GM18498 (cell line): ENCODE results near the gene CYTH1.

Experiments
- ATAC-seq: cut with Tn5 transposase; IDR thresholded peaks from one replicate; pipeline ENCODE4 v1.9.1; 2021; ENCODE audit warnings: mild to moderate bottlenecking, moderate library complexity; ENCODE audit not compliant: unreplicated experiment

The CYTH1 gene

GRCh38 chr17:78718575-78719208, 63.4 kb downstream of the CYTH1 start:
- ATAC-seq: no peak

GRCh38 chr17:78717431-78717980, 64.6 kb downstream of the CYTH1 start:
- no peak for ATAC-seq

GRCh38 chr17:78716814-78717393, 65.2 kb downstream of the CYTH1 start:
- no peak for ATAC-seq

GRCh38 chr17:78716292-78716691, 65.8 kb downstream of the CYTH1 start:
- no peak for ATAC-seq

- no peak for ATAC-seq
These were observed 66.2 kb downstream of the CYTH1 start for GRCh38 chr17:78715876-78716275.

GRCh38 chr17:78715000-78715771, 66.9 kb downstream of the CYTH1 start:
- ATAC-seq: no peak

- ATAC-seq: no peak
These were observed 67.5 kb downstream of the CYTH1 start for GRCh38 chr17:78714534-78714933.

GRCh38 chr17:78712043-78712442, 70.0 kb downstream of the CYTH1 start:
- ATAC-seq: no peak

- ATAC-seq: no peak
These were observed 71.5 kb downstream of the CYTH1 start for GRCh38 chr17:78710607-78711006.

- no peak for ATAC-seq
These were observed 72.3 kb downstream of the CYTH1 start for GRCh38 chr17:78709751-78710181.

- ATAC-seq: peak; percentile 48
These were observed 72.9 kb downstream of the CYTH1 start for GRCh38 chr17:78709119-78709681.

- ATAC-seq: peak; percentile 43
These were observed 73.5 kb downstream of the CYTH1 start for GRCh38 chr17:78708510-78708973.

GRCh38 chr17:78707923-78708322, 74.2 kb downstream of the CYTH1 start:
- ATAC-seq: no peak

GRCh38 chr17:78707016-78707415, 75.1 kb downstream of the CYTH1 start:
- no peak for ATAC-seq

- peak; percentile 69 for ATAC-seq
These were observed 75.7 kb downstream of the CYTH1 start for GRCh38 chr17:78706271-78706915.

GRCh38 chr17:78705071-78705470, 77.0 kb downstream of the CYTH1 start:
- ATAC-seq: no peak

GRCh38 chr17:78704594-78704993, 77.5 kb downstream of the CYTH1 start:
- ATAC-seq: no peak

GRCh38 chr17:78697554-78698343, 84.3 kb downstream of the CYTH1 start:
- ATAC-seq: no peak

- ATAC-seq: no peak
These were observed 85.0 kb downstream of the CYTH1 start for GRCh38 chr17:78697122-78697521.
